B cell (primary cell): ENCODE measurements around the gene S100PBP. TPM values are rescaled to one million over a fixed set of nuclear protein-coding genes. Genes with fewer than 3 reads are reported as not detected.
A peak's percentile ranks its signal among the peaks of the same experiment; 100 is the strongest.

Experiments used
- ATAC-seq: fragments of 200-7000 bp; cut with Tn5 transposase; one replicate; pipeline ENCODE4 v1.10.0; 2021; ENCODE audit warnings: low read depth, mild to moderate bottlenecking, moderate number of reproducible peaks, moderate library complexity
- CTCF ChIA-PET: fragments of 350-600 bp; sonication (Branson Sonifier 250); formaldehyde crosslinking; loops from one replicate; lab custom pipeline; 2021; ENCODE audit warnings: antibody characterized with exemption, inconsistent platforms; lab: Charles Lee
- POLR2A ChIA-PET: fragments of 350-600 bp; sonication (Branson Sonifier 250); formaldehyde crosslinking; loops from one replicate; lab custom pipeline; 2021; ENCODE audit warnings: antibody characterized with exemption; lab: Charles Lee
- DNase-seq: peaks from one replicate; pipeline ENCODE4 v3.0.0; 2013
- H2AFZ ChIP-seq: 2 replicates; pipeline ENCODE4 v1.6.1; 2012; ENCODE audit warnings: mild to moderate bottlenecking, low read depth, low read length; ENCODE audit not compliant: insufficient read depth, poor library complexity, severe bottlenecking
- H3K27ac ChIP-seq, 2 donors: 1 replicate in 1 of 2; 2 replicates in 1 of 2; pipeline ENCODE4 v1.5.1; 2012 to 2013; ENCODE audit warnings: low read length in 2 of 2, mild to moderate bottlenecking in 2 of 2, moderate library complexity in 1 of 2
- H3K27me3 ChIP-seq, 4 experiments: fragments of 200-600 bp in 1 of 4; sonication (generic) in 1 of 4; replicated peaks in 1 of 4; 1 replicate in 2 of 4; 2 replicates in 2 of 4; pipeline versions ENCODE4 v1.6.1 to v1.7.0; 2013 to 2016; ENCODE audit warnings: low read length in 3 of 4, mild to moderate bottlenecking in 2 of 4, mixed read lengths in 1 of 4, moderate library complexity in 1 of 4; ENCODE audit not compliant: insufficient read depth in 4 of 4, control insufficient read depth in 3 of 4; ENCODE audit errors: control extremely low read depth in 1 of 4
- H3K36me3 ChIP-seq, 2 experiments: replicated peaks in 1 of 2; 1 replicate in 1 of 2; 2 replicates in 1 of 2; pipeline versions ENCODE4 v1.6.1 to v1.7.1; 2013; ENCODE audit warnings: low read length in 1 of 2; ENCODE audit not compliant: insufficient read depth in 2 of 2, control insufficient read depth in 1 of 2; ENCODE audit errors: control extremely low read depth in 1 of 2, extremely low read depth in 1 of 2
- H3K4me1 ChIP-seq, 2 donors: fragments of 200-600 bp in 1 of 2; sonication (generic) in 1 of 2; 1 replicate in 1 of 2; 2 replicates in 1 of 2; pipeline versions ENCODE4 v1.5.1 to v1.6.1; 2013 to 2017; ENCODE audit warnings: low read length in 2 of 2; ENCODE audit not compliant: control insufficient read depth in 2 of 2, insufficient read depth in 2 of 2
- H3K4me2 ChIP-seq: replicated peaks from 2 replicates; pipeline ENCODE3; 2012; ENCODE audit warnings: mild to moderate bottlenecking, low read depth, low read length; ENCODE audit not compliant: poor library complexity, severe bottlenecking
- H3K4me3 ChIP-seq, 5 experiments: fragments of 200-600 bp in 1 of 5; sonication (generic) in 1 of 5; 1 replicate in 3 of 5; 2 replicates in 2 of 5; pipeline versions ENCODE4 v1.5.1 to v1.7.0; 2011 to 2016; ENCODE audit warnings: low read length in 4 of 5, mild to moderate bottlenecking in 4 of 5, low read depth in 2 of 5, control low read depth in 1 of 5, moderate library complexity in 1 of 5; ENCODE audit not compliant: insufficient read depth in 1 of 5; ENCODE audit errors: control extremely low read depth in 1 of 5, extremely low read depth in 1 of 5
- H3K79me2 ChIP-seq: fragments of 200-600 bp; sonication (generic); one replicate; pipeline ENCODE4 v1.6.0; 2016; ENCODE audit warnings: low read length; ENCODE audit not compliant: control insufficient read depth, insufficient read depth
- H3K9ac ChIP-seq: fragments of 200-600 bp; sonication (generic); 2 replicates; pipeline ENCODE4 v1.6.1; 2017; ENCODE audit warnings: mild to moderate bottlenecking, low read length, moderate library complexity
- H3K9me3 ChIP-seq, 3 donors: one replicate each; pipeline versions ENCODE4 v1.6.1 to v1.7.1; 2013; ENCODE audit warnings: low read length in 2 of 3; ENCODE audit not compliant: control insufficient read depth in 2 of 3, insufficient read depth in 1 of 3; ENCODE audit errors: control extremely low read depth in 1 of 3
- H4K20me1 ChIP-seq: 2 replicates; pipeline ENCODE4 v1.6.0; 2012; ENCODE audit warnings: mild to moderate bottlenecking, low read length; ENCODE audit not compliant: insufficient read depth, control insufficient read depth, poor library complexity, severe bottlenecking
- H3K27ac Mint-ChIP-seq: one replicate; pipeline ENCODE4 v1.8.0; 2021; ENCODE audit warnings: mixed read lengths
- H3K27me3 Mint-ChIP-seq: one replicate; pipeline ENCODE4 v1.8.0; 2021; ENCODE audit warnings: mixed read lengths
- H3K4me1 Mint-ChIP-seq: one replicate; pipeline ENCODE4 v1.8.0; 2021; ENCODE audit warnings: mixed read lengths
- H3K4me3 Mint-ChIP-seq: one replicate; pipeline ENCODE4 v1.8.0; 2021; ENCODE audit warnings: mixed read lengths
- H3K9me3 Mint-ChIP-seq: one replicate; pipeline ENCODE4 v1.8.0; 2022; ENCODE audit warnings: mixed read lengths; ENCODE audit not compliant: insufficient read depth
- EZH2 ChIP-seq: IDR thresholded peaks from 2 replicates; pipeline ENCODE4 v1.6.1; 2012; ENCODE audit warnings: borderline replicate concordance, low read depth, mild to moderate bottlenecking, moderate library complexity, low read length; ENCODE audit not compliant: insufficient read depth, poor library complexity, severe bottlenecking
- WGBS: methylation state at CpG from one replicate; pipeline ENCODE4 v1.1.5; 2013; ENCODE audit warnings: missing lambda C conversion rate; ENCODE audit not compliant: insufficient coverage; 5-methylcytosine and 5-hydroxymethylcytosine counted together
- intact Hi-C: fragments of 100-400 bp; cut with micrococcal nuclease; formaldehyde crosslinking; loops from one replicate; pipeline ENCODE4 v1.10.0; 2022
- polyA plus RNA-seq: library from polyadenylated mRNA; depleted of rRNA; stranded (reverse); fragments of >200 nt; gene quantifications from 2 replicates; pipeline ENCODE4 v1.2.3, GENCODE V29; 2012
- total RNA-seq, 2 donors: library from RNA; stranded (reverse); fragments of 120-200 nt in 1 of 2; gene quantifications; 1 replicate in 1 of 2; 2 replicates in 1 of 2; pipeline versions ENCODE4 v1.2.3 to v1.2.4, GENCODE V29; 2013 to 2022
- TF ChIP-seq, protein P1 (sequence below): fragments of 200-600 bp; IDR thresholded peaks from one replicate; pipeline ENCODE4 v1.8.0; 2022; ENCODE audit warnings: antibody characterized with exemption, mild to moderate bottlenecking

The S100PBP gene
- total and polyA plus RNA-seq, 2 donors (not counting 1 experiment from before 2014, with no cell fraction given) = 32.5 to 94.1 TPM

DNA sequence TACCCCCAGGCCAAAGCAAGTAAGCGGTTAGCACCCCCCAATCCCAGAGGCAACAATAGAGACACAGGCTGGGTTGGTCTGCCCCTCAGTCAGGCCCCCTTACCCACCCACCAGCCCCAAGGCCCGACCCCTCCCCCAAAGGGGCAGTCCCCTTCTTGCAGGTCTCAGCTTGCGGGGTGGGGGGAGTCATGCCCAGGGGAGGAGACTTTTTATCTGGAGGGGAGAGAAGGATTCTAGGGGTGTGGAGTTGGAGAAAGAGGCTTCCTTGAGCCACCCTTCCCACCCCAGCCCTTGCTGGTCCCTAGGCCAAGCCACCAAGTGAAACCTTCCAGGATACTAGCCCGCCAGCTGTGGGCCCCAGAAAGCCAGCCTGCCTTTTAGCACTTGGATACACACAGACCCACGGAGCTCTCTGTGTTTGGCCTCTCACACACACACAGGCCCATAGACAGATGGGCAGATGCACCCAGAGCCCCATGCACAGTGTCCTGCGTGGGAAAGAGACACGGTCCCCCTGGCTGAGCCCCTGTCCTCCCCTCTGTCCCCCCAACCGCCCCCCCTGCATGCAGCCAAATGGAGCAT is 76.7 kb downstream of the S100PBP start:
- peaks cover 0 to 9% (median 0%) of the 10 kb centered on the region in 3 donors for H3K9me3 ChIP-seq
- H3K27ac ChIP-seq = no peak overlapping the region
- peak overlapping the region; percentile 90 for H3K4me2 ChIP-seq
- H2AFZ ChIP-seq = peak overlapping the region; percentile 71
- H3K4me3 ChIP-seq = no peak overlapping the region
- Mint-ChIP-seq H3K27me3 (peaks cover 65% of the 10 kb centered on the region), H3K4me1 (peaks cover 16% of the 10 kb centered on the region), H3K9me3 (no peaks in the 10 kb centered on the region), H3K27ac (no peak overlapping the region), H3K4me3 (peak overlapping the region; percentile 77)
- intact Hi-C loops = no loop called here
- H4K20me1 ChIP-seq = no peaks in the 10 kb centered on the region
- no peaks in the 10 kb centered on the region for H3K79me2 ChIP-seq
- H3K4me1 ChIP-seq = peaks cover 16 to 24% of the 10 kb centered on the region in 2 donors
- no peak for ATAC-seq
- no peak overlapping the region for H3K9ac ChIP-seq
- no peaks in the 10 kb centered on the region for H3K36me3 ChIP-seq
- no peak for TF ChIP-seq EZH2
- TF ChIP-seq, protein P1, sequence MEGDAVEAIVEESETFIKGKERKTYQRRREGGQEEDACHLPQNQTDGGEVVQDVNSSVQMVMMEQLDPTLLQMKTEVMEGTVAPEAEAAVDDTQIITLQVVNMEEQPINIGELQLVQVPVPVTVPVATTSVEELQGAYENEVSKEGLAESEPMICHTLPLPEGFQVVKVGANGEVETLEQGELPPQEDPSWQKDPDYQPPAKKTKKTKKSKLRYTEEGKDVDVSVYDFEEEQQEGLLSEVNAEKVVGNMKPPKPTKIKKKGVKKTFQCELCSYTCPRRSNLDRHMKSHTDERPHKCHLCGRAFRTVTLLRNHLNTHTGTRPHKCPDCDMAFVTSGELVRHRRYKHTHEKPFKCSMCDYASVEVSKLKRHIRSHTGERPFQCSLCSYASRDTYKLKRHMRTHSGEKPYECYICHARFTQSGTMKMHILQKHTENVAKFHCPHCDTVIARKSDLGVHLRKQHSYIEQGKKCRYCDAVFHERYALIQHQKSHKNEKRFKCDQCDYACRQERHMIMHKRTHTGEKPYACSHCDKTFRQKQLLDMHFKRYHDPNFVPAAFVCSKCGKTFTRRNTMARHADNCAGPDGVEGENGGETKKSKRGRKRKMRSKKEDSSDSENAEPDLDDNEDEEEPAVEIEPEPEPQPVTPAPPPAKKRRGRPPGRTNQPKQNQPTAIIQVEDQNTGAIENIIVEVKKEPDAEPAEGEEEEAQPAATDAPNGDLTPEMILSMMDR = no peak
- ChIA-PET POLR2A (no interaction called here), CTCF (interaction anchor here (4.2 kb wide), 1 partner anchor 19 kb away, joined by 14 read pairs; no protein-coding TSS in a partner anchor)
- peaks cover 0 to 66% (median 30%) of the 10 kb centered on the region in 4 experiments for H3K27me3 ChIP-seq
- DNase-seq = peak; percentile 17
- 75% methylated on average over 4 of the region's 8 CpGs for WGBS

DNA sequence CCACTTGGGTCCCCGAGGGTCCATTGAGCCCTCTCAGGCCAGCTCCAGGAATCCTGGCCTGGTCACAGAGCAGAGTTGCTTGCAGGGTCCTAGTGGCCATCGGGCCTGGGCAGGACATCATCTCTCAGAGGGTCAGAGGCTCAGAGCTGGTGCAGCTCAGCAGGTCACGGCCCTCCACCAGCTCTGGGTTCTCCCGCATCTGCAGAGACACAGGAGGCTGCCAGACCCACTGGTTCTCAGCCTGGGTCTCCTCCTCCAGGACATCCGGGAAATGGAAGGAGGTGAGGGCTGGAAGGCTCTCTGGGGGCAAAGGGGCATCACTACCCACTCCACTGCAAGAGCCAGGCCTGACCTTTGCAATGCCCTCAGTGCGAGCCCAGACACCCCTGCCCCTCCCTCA is 77.2 kb downstream of the S100PBP start:
- no peak overlapping the region for H3K27ac Mint-ChIP-seq
- no peaks in the 10 kb centered on the region for H4K20me1 ChIP-seq
- peaks cover 0 to 67% (median 29%) of the 10 kb centered on the region in 4 experiments for H3K27me3 ChIP-seq
- H3K4me3 Mint-ChIP-seq = no peak overlapping the region
- peaks cover 16 to 24% of the 10 kb centered on the region in 2 donors for H3K4me1 ChIP-seq
- H3K4me1 Mint-ChIP-seq = peaks cover 16% of the 10 kb centered on the region
- H3K36me3 ChIP-seq = no peaks in the 10 kb centered on the region
- no peak for ATAC-seq
- ChIA-PET CTCF (interaction anchor here (4.2 kb wide), 1 partner anchor 19 kb away, joined by 14 read pairs; no protein-coding TSS in a partner anchor), POLR2A (no interaction called here)
- H3K9me3 Mint-ChIP-seq = no peaks in the 10 kb centered on the region
- WGBS = 93% methylated on average over 4 of the region's 6 CpGs
- peaks cover 60% of the 10 kb centered on the region for H3K27me3 Mint-ChIP-seq
- H3K9ac ChIP-seq = no peak overlapping the region
- H3K27ac ChIP-seq = no peak overlapping the region
- no peak for TF ChIP-seq EZH2
- TF ChIP-seq, protein P1 = no peak
- H3K79me2 ChIP-seq = no peaks in the 10 kb centered on the region
- intact Hi-C loops = no loop called here
- no peak overlapping the region for H3K4me3 ChIP-seq
- no peak overlapping the region for H3K4me2 ChIP-seq
- DNase-seq = peak; percentile 11
- H3K9me3 ChIP-seq = peaks cover 0 to 9% (median 0%) of the 10 kb centered on the region in 3 donors
- H2AFZ ChIP-seq = no peak overlapping the region
